HUES6 (cell line): ENCODE measurements around the gene JPT2.
A peak's percentile ranks its signal among the peaks of the same experiment; 100 is the strongest.

Experiments
- H3K27ac ChIP-seq: 2 replicates; pipeline ENCODE4 v1.7.0; 2013; ENCODE audit warnings: low read depth, mild to moderate bottlenecking, low read length, inconsistent platforms
- H3K27me3 ChIP-seq: 2 replicates; pipeline ENCODE4 v1.6.1; 2013; ENCODE audit warnings: low read length; ENCODE audit not compliant: control insufficient read depth, insufficient read depth
- H3K36me3 ChIP-seq: 2 replicates; pipeline ENCODE4 v1.6.1; 2013; ENCODE audit warnings: low read length; ENCODE audit not compliant: control insufficient read depth, insufficient read depth
- H3K4me1 ChIP-seq: 2 replicates; pipeline ENCODE4 v1.6.1; 2013; ENCODE audit warnings: low read length; ENCODE audit not compliant: control insufficient read depth, insufficient read depth
- H3K4me3 ChIP-seq: 2 replicates; pipeline ENCODE4 v1.5.1; 2013; ENCODE audit warnings: low read depth, low read length
- H3K9ac ChIP-seq: one replicate; pipeline ENCODE4 v1.6.1; 2013; ENCODE audit warnings: mild to moderate bottlenecking, low read length
- H3K9me3 ChIP-seq: 2 replicates; pipeline ENCODE4 v1.6.1; 2013; ENCODE audit warnings: low read depth, low read length; ENCODE audit not compliant: control insufficient read depth, insufficient read depth

The JPT2 gene

DNA sequence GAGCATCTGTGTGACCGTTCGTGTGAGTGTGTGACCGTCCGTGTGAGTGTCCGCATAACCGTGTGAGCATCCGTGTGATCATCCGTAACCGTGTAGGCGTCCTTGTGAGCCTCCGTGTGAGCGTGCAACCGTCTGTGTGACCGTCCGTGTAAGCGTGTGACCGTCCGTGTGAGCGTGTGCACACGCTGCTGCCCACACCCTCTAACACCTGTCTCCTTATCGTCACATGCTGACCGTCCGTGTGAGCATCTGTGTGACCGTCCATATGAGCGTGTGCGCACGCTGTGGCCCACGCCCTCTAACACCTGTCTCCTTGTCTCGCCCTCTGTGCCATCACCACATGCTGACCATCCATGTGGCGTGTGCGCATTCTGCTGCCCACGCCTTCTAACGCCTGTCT is 62.2 kb downstream of the JPT2 start:
- Histone ChIP-seq H3K4me3 (no peak overlapping the region), H3K9ac (no peak overlapping the region), H3K27ac (no peak overlapping the region), H3K4me1 (no peaks in the 10 kb centered on the region), H3K36me3 (peaks cover 15% of the 10 kb centered on the region), H3K9me3 (peaks cover 51% of the 10 kb centered on the region), H3K27me3 (no peaks in the 10 kb centered on the region)

DNA sequence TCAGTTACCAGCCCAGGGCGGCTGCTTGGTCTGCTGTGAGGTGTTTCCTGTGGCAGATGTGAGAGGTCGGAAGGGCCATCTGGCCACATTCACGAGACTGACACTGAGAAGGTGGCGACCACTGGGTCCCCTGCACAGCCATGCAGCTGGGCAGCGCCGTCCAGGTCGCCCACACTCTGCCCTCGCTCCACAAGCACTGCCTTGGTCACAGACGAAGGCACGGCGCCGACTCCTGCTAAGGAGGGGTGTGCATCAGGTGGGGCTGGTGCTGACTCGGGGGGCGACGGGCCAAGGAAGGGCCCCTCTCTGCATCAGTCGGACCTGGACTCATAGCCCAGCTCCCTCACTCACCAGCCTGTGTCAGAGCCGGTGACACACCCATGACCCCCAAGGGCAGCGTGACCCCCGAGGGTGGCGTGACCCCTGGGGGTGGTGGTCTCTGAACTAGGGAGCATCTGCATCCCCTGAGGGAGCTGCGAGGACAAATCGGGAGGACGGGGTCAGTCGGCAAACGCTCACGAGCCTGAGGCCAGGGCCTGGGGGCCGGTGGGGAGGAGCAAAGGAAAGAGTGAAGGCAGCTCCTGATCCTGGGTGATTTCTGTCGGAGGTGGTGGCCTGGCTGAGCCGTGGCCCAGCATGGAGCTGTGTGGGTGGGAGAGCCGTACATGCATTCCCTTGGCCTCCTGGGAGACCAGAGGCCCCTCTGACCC is 62.9 kb downstream of the JPT2 start:
- no peaks in the 10 kb centered on the region for H3K4me1 ChIP-seq
- H3K9me3 ChIP-seq, result peaks cover 44% of the 10 kb centered on the region
- H3K9ac ChIP-seq, result no peak overlapping the region
- no peak overlapping the region for H3K4me3 ChIP-seq
- no peaks in the 10 kb centered on the region for H3K27me3 ChIP-seq
- H3K27ac ChIP-seq, result no peak overlapping the region
- H3K36me3 ChIP-seq, result peaks cover 13% of the 10 kb centered on the region

DNA sequence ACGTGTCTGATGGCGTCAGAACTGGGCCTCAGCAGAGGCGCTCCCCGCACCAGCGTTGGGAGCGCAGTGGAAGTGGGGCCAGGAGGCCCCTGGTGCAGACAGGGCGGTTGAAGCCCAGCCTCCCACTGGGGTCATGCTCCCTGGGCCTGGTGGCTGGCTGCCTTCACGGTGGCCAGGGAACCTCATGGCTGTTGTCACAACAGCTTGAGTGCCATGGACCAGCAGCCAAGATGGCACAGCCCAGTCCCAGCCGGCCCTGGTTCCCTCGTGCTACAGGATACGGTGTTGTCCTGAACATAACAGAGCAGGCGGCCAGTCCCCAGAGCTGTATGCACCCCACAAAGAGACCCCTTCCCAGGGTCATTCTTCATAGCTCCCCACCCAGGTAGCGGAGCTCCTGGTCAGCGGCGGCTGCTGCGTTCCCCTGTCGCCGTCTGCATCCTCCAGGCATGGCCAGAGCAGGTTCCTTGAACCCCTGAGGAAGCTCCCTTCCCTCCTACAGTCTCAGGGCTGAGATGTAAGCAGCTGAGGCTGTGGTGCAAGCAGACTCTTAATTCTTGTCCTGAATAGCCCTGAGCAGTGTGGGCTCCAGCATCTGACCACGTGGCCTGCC is 63.6 kb downstream of the JPT2 start:
- Histone ChIP-seq H3K27ac (no peak overlapping the region), H3K27me3 (no peaks in the 10 kb centered on the region), H3K36me3 (peaks cover 13% of the 10 kb centered on the region), H3K4me3 (no peak overlapping the region), H3K9ac (no peak overlapping the region), H3K9me3 (peaks cover 37% of the 10 kb centered on the region), H3K4me1 (no peaks in the 10 kb centered on the region)

DNA sequence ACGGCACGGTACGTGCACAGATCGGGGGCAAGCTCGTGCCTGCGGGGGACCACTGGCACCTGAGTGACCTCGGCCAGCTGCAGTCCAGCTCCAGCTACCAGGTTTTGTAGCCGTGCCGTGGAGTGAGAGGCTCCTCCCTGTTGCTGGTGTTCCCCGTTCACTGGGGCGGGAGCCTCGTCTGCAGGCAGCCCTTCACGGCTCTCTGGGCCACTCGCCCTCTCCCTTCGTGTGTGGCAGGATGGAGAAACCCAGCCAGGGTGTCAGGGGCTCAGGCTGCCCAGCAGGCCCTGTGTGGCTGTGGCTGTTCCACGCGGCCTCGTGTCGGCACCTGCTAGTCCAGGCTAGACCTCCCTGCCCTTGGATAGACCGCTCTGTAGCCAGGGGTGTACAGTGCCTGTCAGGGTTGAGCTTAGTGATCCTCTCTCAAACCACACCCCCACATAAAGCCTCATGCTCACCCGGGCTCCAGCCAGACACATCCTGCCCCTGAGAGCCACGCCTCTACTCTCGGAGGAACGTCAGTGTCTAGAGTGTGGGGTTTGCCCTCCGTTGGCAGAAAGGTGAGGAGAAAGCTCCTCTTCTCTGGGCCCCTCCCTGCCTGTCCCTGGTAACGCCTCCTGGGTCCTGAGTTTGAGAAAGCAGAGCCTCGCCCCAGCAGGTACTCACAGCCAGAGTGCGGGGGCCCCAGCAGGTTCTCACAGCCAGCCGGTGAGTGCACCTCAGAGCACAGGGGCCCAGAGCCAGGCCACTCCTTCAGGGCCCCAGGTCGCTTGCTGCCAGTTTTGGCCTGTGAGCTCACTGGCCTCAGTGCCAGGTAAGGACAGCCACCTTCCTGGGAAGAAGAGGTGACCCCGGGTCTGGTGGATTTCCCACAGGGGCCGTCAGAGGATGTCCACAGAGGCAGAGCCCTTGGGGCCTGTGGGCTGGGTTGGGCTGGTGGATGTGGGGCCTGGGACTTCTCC is 65.6 kb downstream of the JPT2 start:
- peaks cover 17% of the 10 kb centered on the region for H3K9me3 ChIP-seq
- no peak overlapping the region for H3K4me3 ChIP-seq
- H3K9ac ChIP-seq, result no peak overlapping the region
- H3K27me3 ChIP-seq, result no peaks in the 10 kb centered on the region
- H3K27ac ChIP-seq, result no peak overlapping the region
- H3K36me3 ChIP-seq, result peaks cover 29% of the 10 kb centered on the region
- no peaks in the 10 kb centered on the region for H3K4me1 ChIP-seq

DNA sequence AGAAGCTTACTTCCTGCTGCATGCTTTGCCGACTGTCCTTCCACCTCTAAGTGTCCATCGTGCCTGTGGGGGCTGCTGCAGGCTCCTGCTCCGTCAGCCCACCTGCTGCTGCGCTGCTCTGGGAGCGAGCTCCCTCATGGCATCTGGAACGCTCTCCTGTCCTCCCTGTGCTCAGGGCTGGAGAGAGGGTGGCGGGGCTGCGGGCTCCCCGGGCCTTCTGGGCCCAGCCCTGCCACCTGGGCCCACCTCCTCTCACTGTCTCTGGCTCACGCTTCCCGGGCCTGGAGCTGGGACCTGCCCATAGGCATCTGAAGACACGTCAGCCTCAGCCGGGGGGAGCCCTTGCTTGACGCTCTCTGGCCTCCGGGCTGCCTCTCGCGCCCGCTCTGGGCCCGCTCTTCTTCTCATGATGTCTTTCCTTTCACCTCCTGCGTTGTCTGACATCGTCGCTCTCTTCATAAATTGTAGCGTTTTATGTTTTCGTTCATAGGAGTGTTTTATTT is 66.3 kb downstream of the JPT2 start:
- Histone ChIP-seq H3K27me3 (no peaks in the 10 kb centered on the region), H3K9me3 (peaks cover 9% of the 10 kb centered on the region), H3K4me1 (no peaks in the 10 kb centered on the region), H3K27ac (no peak overlapping the region), H3K36me3 (peaks cover 37% of the 10 kb centered on the region), H3K4me3 (no peak overlapping the region), H3K9ac (no peak overlapping the region)

DNA sequence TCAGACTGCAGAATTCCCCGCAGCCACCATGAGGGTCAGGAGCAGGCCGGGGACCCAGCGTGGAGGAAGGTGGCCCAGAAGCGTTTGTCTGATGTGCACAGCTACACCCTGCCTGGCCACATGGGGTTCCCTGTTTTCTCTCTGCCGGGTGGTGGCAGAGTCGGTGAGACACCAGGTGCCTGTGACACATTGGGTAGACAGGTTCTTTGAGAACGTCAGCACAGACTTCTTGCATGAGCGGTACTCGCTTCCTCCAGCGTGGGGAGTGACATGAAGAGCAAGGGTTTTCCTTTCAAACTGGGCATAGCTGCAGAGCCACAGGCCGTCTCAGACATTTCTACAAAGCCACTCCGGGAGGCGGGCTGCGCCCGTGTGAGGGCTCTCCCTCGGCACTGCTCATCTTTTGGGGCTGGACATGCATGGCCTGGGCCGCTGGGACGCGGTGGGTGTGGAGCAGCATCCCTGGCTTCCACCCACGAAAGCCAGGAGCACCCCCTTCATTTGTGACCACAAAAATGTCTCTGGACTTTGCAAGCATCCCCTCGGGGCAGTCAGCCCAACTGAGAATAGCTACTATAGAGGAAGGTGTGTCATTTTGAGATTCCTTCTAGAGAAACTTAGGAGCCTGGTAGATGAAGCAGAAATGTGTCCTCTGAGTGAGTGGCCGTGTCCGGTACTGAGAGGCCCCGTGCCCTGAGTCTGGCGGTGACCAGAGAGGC is 67.3 kb downstream of the JPT2 start:
- Histone ChIP-seq H3K4me1 (no peaks in the 10 kb centered on the region), H3K36me3 (peaks cover 39% of the 10 kb centered on the region), H3K27me3 (no peaks in the 10 kb centered on the region), H3K27ac (no peak overlapping the region), H3K4me3 (no peak overlapping the region), H3K9ac (no peak overlapping the region), H3K9me3 (no peaks in the 10 kb centered on the region)

DNA sequence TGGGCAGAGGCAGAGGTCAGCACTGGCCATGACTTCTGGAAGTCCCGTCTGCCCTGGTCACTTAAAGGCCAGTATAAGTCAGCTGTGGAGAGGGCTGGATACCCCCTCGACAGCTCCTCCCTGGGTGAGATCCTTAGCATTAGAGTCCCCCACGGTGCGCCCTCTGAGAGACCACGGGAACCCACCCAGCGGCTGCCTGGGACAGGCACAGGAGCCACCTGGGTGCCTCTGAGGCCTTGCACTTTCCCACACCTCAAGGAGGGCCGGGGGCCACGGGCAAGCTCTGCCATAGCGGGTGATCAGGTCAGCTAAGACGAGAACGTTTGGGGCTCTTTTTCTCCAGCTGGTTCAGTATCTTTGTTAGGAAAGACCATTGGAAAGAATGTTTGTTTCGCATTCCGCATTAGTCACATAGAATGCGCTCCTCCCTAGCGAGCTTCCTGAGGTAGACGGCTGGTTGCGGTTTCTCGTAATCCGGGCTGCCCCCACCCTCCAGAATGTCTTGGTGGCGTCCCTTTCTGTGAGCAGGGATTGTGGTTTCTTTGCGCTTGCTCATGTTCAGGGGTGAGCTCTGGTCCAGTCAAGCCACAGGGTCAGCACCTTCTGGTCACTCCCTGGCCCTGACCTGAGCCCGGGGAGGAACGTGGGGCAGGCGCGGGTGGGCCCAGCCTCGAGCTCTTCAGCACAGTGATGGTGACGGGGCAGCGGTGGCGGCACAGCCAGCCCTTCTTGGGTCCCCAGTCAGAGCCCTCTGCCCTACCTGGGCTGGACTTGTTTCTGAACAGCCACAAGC is 68.0 kb downstream of the JPT2 start:
- H3K4me3 ChIP-seq, result no peak overlapping the region
- no peaks in the 10 kb centered on the region for H3K9me3 ChIP-seq
- no peaks in the 10 kb centered on the region for H3K4me1 ChIP-seq
- no peaks in the 10 kb centered on the region for H3K27me3 ChIP-seq
- no peak overlapping the region for H3K9ac ChIP-seq
- peaks cover 37% of the 10 kb centered on the region for H3K36me3 ChIP-seq
- H3K27ac ChIP-seq, result peak overlapping the region; percentile 75; the same call in 1 of the 2 replicates

DNA sequence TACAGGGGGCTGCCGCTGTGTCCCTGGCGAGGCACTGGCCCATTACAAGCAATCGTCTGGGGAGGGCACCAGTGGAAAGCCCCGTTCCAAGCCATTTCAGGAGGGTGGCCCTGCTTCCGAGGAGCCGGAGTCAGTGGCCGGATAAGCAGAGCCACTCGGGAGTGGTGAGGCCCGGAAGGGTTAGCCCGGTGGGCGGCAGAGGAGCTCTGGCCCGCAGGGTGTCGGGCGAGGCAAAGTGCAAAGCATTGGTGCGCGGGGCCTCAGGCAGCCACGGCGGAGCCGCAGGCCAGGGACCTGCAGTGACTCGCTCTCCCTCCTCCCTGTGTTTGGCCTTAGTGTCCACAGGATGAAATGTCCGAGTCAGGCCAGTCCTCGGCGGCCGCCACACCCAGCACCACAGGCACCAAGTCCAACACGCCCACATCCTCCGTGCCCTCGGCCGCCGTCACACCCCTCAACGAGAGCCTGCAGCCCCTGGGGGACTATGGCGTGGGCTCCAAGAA is 68.7 kb downstream of the JPT2 start:
- H3K9me3 ChIP-seq, result no peaks in the 10 kb centered on the region
- H3K36me3 ChIP-seq, result peaks cover 42% of the 10 kb centered on the region
- peak overlapping the region; percentile 75; the same call in 1 of the 2 replicates for H3K27ac ChIP-seq
- H3K9ac ChIP-seq, result no peak overlapping the region
- no peak overlapping the region for H3K4me3 ChIP-seq
- no peaks in the 10 kb centered on the region for H3K4me1 ChIP-seq
- no peaks in the 10 kb centered on the region for H3K27me3 ChIP-seq

DNA sequence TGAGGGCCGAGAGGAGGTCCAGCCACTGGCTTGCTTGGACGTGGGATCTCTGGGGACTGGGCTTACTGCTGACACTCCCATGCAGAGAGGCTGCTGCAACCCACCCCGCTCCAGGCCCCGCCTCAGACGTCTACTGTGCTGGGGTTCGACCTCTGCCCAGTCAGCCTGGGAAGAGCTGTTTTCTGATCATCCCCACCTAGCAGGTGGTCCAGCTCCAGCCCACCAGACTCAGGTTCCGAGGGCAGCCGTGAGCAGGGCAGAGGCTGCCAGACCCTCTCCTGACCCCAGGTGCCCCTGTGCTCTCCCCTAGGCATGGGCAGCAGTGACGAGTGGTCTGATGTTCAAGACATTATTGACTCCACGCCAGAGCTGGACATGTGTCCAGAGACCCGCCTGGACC is 69.9 kb downstream of the JPT2 start:
- Histone ChIP-seq H3K36me3 (peaks cover 52% of the 10 kb centered on the region), H3K9me3 (no peaks in the 10 kb centered on the region)

More for the DNA sequence above, 69.9 kb downstream of the JPT2 start:
- Histone ChIP-seq H3K9ac (no peak overlapping the region), H3K27ac (no peak overlapping the region), H3K4me3 (no peak overlapping the region), H3K4me1 (no peaks in the 10 kb centered on the region), H3K27me3 (no peaks in the 10 kb centered on the region)
